ENCODE data around the gene ZNF791.

ZNF791 gene

GRCh38 chr19:12657966-12658365, 47.2 kb downstream of the ZNF791 start:
- no peak overlapping the region for H3K4me3 ChIP-seq (ENCODE audit: low read length)
- no peak for DNase-seq (ENCODE audit: low read depth)
- TF ChIP-seq CTCF (IDR thresholded peaks at IDR 0.05; ENCODE audit: insufficient read depth, low read depth, low read length, missing control alignments) = no peak

- no peak overlapping the region for H3K4me3 ChIP-seq (ENCODE audit: low read length)
- no peak for TF ChIP-seq CTCF (IDR thresholded peaks at IDR 0.05; ENCODE audit: insufficient read depth, low read depth, low read length, missing control alignments)
- no peak for DNase-seq (ENCODE audit: low read depth)
Measured at GRCh38 chr19:12660980-12661379, 50.3 kb downstream of the ZNF791 start.

- DNase-seq (ENCODE audit: low read depth) = no peak
- no peak for TF ChIP-seq CTCF (IDR thresholded peaks at IDR 0.05; ENCODE audit: insufficient read depth, low read depth, low read length, missing control alignments)
- no peak overlapping the region for H3K4me3 ChIP-seq (ENCODE audit: low read length)
Measured at GRCh38 chr19:12664406-12665280, 53.9 kb downstream of the ZNF791 start.

GRCh38 chr19:12665281-12665573, 54.5 kb downstream of the ZNF791 start:
- DNase-seq (ENCODE audit: low read depth) = no peak
- TF ChIP-seq CTCF (IDR thresholded peaks at IDR 0.05; ENCODE audit: insufficient read depth, low read depth, low read length, missing control alignments) = no peak
- H3K4me3 ChIP-seq (ENCODE audit: low read length) = no peak overlapping the region

- H3K4me3 ChIP-seq (ENCODE audit: low read length) = peak overlapping the region; percentile 88
- no peak for DNase-seq (ENCODE audit: low read depth)
- TF ChIP-seq CTCF (IDR thresholded peaks at IDR 0.05; ENCODE audit: insufficient read depth, low read depth, low read length, missing control alignments) = no peak
Measured at GRCh38 chr19:12665671-12666264, 55.0 kb downstream of the ZNF791 start.

- no peak for TF ChIP-seq CTCF (IDR thresholded peaks at IDR 0.05; ENCODE audit: insufficient read depth, low read depth, low read length, missing control alignments)
- H3K4me3 ChIP-seq (ENCODE audit: low read length) = peak within 1 kb of the TSS; percentile 88
- DNase-seq (ENCODE audit: low read depth) = peak; percentile 75
Measured at GRCh38 chr19:12666265-12667048, 55.7 kb downstream of the ZNF791 start, which contains the start of the genes MAN2B1 and WDR83. TSS of gene MAN2B1 (minus strand) at chr19:12666742. CDS start at chr19:12666701, 41 bp downstream. TSS of gene WDR83 (plus strand) at chr19:12666807. CDS start at chr19:12669791, 2,984 bp downstream.

All from epithelial cell of esophagus (primary cell).